ENCODE measurements around the gene NBR1.
"Not testable (repeated sequence)": the region's sequence is repeated elsewhere in the genome, so short reads cannot be mapped to it uniquely, and the experiment has no call there.

NBR1 gene

GRCh38 chr17:43200127-43200526, 29.1 kb downstream of the NBR1 start (continued):
- TF ChIP-seq ZBTB17 (tag by site-specific recombination; IDR thresholded peaks at IDR 0.05) (peak; percentile 92), ZNF362 (tag by site-specific recombination; IDR thresholded peaks at IDR 0.05) (no peak), ZNF624 (tag by site-specific recombination; IDR thresholded peaks at IDR 0.05) (no peak)

DNA sequence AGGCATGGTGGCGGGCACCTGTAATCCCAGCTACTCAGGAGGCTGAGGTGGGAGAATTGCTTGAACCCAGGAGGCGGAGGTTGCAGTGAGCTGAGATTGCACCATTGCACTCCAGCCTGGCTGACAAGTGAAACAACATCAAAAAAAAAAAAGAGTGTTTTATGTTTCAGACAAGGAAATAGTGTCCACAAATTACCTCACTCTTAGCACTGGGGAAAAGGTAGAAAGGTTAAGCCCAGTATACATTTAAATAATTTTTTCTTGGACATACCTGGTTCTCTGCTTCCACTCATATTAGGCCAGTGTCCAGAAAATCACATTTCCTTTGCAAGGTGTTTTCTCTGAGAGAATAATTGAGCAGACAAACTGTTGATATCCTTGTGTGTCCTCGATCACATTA, 32.0 kb downstream of the NBR1 start:
- H3K27ac ChIP-seq (ENCODE audit: extremely low read depth, low read depth, low read length); POLR2A ChIA-PET; H3K4me1 ChIP-seq (ENCODE audit: control insufficient read depth, insufficient read depth, low read length); H3K9me3 ChIP-seq (ENCODE audit: control insufficient read depth, insufficient read depth, low read depth, low read length); H3K4me3 ChIP-seq (ENCODE audit: low read depth, low read length): not testable (repeated sequence)
- H3K36me3 ChIP-seq (ENCODE audit: control insufficient read depth in 2 of 2, insufficient read depth in 1 of 2, low read length in 2 of 2): peaks cover 74 to 96% of the 10 kb centered on the region in 2 experiments
- CTCF ChIA-PET: interaction anchor here (1.1 kb wide), 1 partner anchor 13 kb away, joined by 3 read pairs; no protein-coding TSS in a partner anchor

- ChIA-PET POLR2A (no interaction called here), CTCF (interaction anchor here (0.6 to 0.7 kb wide), 2 partner anchors 180 to 197 kb away, joined by 3 read pairs; no protein-coding TSS in a partner anchor)
- no peaks in the 10 kb centered on the region for H3K4me1 ChIP-seq (ENCODE audit: control insufficient read depth, insufficient read depth, low read length)
- H3K36me3 ChIP-seq (ENCODE audit: control insufficient read depth in 2 of 2, insufficient read depth in 1 of 2, low read length in 2 of 2): peaks cover 17 to 86% of the 10 kb centered on the region in 2 experiments
- no peak for TF ChIP-seq ZNF623 (tag by site-specific recombination; IDR thresholded peaks at IDR 0.05)
- TF ChIP-seq ZNF24 (tag by site-specific recombination; IDR thresholded peaks at IDR 0.05): no peak
- TF ChIP-seq ZNF341 (tag by site-specific recombination; IDR thresholded peaks at IDR 0.05; ENCODE audit: low read depth): no peak
- TF ChIP-seq ZNF155 (tag by site-specific recombination; IDR thresholded peaks at IDR 0.05): no peak
- no peak for TF ChIP-seq OSR2 (tag by site-specific recombination; IDR thresholded peaks at IDR 0.05)
- no peak for TF ChIP-seq SP3 (tag by site-specific recombination; IDR thresholded peaks at IDR 0.05)
- no peak for TF ChIP-seq ZNF560 (tag by site-specific recombination; IDR thresholded peaks at IDR 0.05; ENCODE audit: borderline replicate concordance)
- no peak for TF ChIP-seq ZXDB (tag by site-specific recombination; IDR thresholded peaks at IDR 0.05)
- no peak for TF ChIP-seq ZNF558 (tag by site-specific recombination; IDR thresholded peaks at IDR 0.05)
- TF ChIP-seq ZNF433 (tag by site-specific recombination; IDR thresholded peaks at IDR 0.05; ENCODE audit: low read depth): no peak
- no peak for TF ChIP-seq ZNF140 (tag by site-specific recombination; IDR thresholded peaks at IDR 0.05)
- TF ChIP-seq ZNF843 (tag by site-specific recombination; IDR thresholded peaks at IDR 0.05): no peak
- no peak for TF ChIP-seq ZNF146 (tag by site-specific recombination; IDR thresholded peaks at IDR 0.05)
- TF ChIP-seq, protein P1, sequence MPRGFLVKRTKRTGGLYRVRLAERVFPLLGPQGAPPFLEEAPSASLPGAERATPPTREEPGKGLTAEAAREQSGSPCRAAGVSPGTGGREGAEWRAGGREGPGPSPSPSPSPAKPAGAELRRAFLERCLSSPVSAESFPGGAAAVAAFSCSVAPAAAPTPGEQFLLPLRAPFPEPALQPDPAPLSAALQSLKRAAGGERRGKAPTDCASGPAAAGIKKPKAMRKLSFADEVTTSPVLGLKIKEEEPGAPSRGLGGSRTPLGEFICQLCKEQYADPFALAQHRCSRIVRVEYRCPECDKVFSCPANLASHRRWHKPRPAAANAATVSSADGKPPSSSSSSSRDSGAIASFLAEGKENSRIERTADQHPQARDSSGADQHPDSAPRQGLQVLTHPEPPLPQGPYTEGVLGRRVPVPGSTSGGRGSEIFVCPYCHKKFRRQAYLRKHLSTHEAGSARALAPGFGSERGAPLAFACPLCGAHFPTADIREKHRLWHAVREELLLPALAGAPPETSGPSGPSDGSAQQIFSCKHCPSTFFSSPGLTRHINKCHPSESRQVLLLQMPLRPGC (tag by site-specific recombination; IDR thresholded peaks at IDR 0.05): no peak
- TF ChIP-seq ZNF37A (tag by site-specific recombination; IDR thresholded peaks at IDR 0.05): no peak
- no peak for TF ChIP-seq ZNF121 (tag by site-specific recombination; IDR thresholded peaks at IDR 0.05)
- TF ChIP-seq IKZF3 (tag by site-specific recombination; IDR thresholded peaks at IDR 0.05): no peak
- no peak for TF ChIP-seq ZNF692 (tag by site-specific recombination; IDR thresholded peaks at IDR 0.05)
- no peak for TF ChIP-seq ZNF621 (tag by site-specific recombination; IDR thresholded peaks at IDR 0.05)
- TF ChIP-seq ZNF138 (tag by site-specific recombination; IDR thresholded peaks at IDR 0.05; ENCODE audit: borderline replicate concordance): no peak
- no peaks in the 10 kb centered on the region for H3K9me3 ChIP-seq (ENCODE audit: control insufficient read depth, insufficient read depth, low read depth, low read length)
- no peak overlapping the region for H3K27ac ChIP-seq (ENCODE audit: extremely low read depth, low read depth, low read length)
- H3K4me3 ChIP-seq (ENCODE audit: low read depth, low read length): no peak overlapping the region
Measured at GRCh38 chr17:43210576-43210975, 39.6 kb downstream of the NBR1 start.

All from HEK293 (cell line).